GM12878 (cell line): ENCODE results near the gene KIN. TPM values are rescaled to one million over a fixed set of nuclear protein-coding genes. Genes with fewer than 3 reads are reported as not detected.

Experiments
- CTCF ChIP-seq, 3 experiments: IDR thresholded peaks in 2 of 3; conservative IDR thresholded peaks in 1 of 3; 2 replicates each; pipeline ENCODE4 v1.5.1; 2011; ENCODE audit warnings: low read depth in 3 of 3, low read length in 3 of 3, mild to moderate bottlenecking in 3 of 3, control low read depth in 2 of 3, moderate library complexity in 2 of 3, inconsistent platforms in 1 of 3, mixed read lengths in 1 of 3; ENCODE audit not compliant: control insufficient read depth in 2 of 3, insufficient read depth in 1 of 3; ENCODE audit errors: extremely low read depth in 1 of 3
- E4F1 ChIP-seq: fragments of 450-650 bp; IDR thresholded peaks from 2 replicates; pipeline ENCODE4 v1.6.1; 2018; ENCODE audit warnings: borderline replicate concordance, mild to moderate bottlenecking; ENCODE audit not compliant: partially characterized antibody
- EP300 ChIP-seq, 2 experiments: fragments of 150-350 bp in 1 of 2; IDR thresholded peaks; 2 replicates each; pipeline ENCODE4 v1.6.1; 2011 to 2012; ENCODE audit warnings: low read depth in 2 of 2, low read length in 2 of 2, borderline replicate concordance in 1 of 2, improper control_type of control experiment in 1 of 2, inconsistent platforms in 1 of 2; ENCODE audit not compliant: control insufficient read depth in 1 of 2
- ETV6 ChIP-seq, 2 experiments: fragments of 450-650 bp in 1 of 2; IDR thresholded peaks in 1 of 2; conservative IDR thresholded peaks in 1 of 2; 2 replicates each; pipeline ENCODE4 v1.6.1; 2014; ENCODE audit warnings: antibody characterized with exemption in 1 of 2, borderline replicate concordance in 1 of 2, low read depth in 1 of 2, mild to moderate bottlenecking in 1 of 2, moderate library complexity in 1 of 2
- FOXK2 ChIP-seq: fragments of 450-650 bp; IDR thresholded peaks from 2 replicates; pipeline ENCODE4 v1.6.1; 2017; ENCODE audit warnings: mild to moderate bottlenecking, moderate library complexity
- MYB ChIP-seq: fragments of 150-350 bp; IDR thresholded peaks from 2 replicates; pipeline ENCODE4 v1.6.1; 2014; ENCODE audit warnings: mild to moderate bottlenecking, low read depth, low read length, borderline replicate concordance
- PRDM15 ChIP-seq: fragments of 450-650 bp; formaldehyde crosslinking; IDR thresholded peaks from 2 replicates; pipeline ENCODE4 v1.4.0; 2020; ENCODE audit warnings: mild to moderate bottlenecking, moderate library complexity
- SMAD1 ChIP-seq: fragments of 450-650 bp; IDR thresholded peaks from 2 replicates; pipeline ENCODE4 v1.6.1; 2018; ENCODE audit warnings: mild to moderate bottlenecking, low read depth; ENCODE audit not compliant: partially characterized antibody
- TAF1 ChIP-seq: IDR thresholded peaks from 2 replicates; pipeline ENCODE4 v1.6.1; 2011; ENCODE audit warnings: mild to moderate bottlenecking, low read depth, low read length, borderline replicate concordance
- YBX1 ChIP-seq: fragments of 450-650 bp; IDR thresholded peaks from 2 replicates; pipeline ENCODE4 v1.6.1; 2016; ENCODE audit warnings: antibody characterized with exemption
- polyA plus RNA-seq, 11 experiments: library from polyadenylated mRNA; depleted of rRNA in 4 of 11; unstranded in 6 of 11; stranded (reverse) in 5 of 11; fragments of >200 nt; fragmentation: Nextera tagmentation in 4 of 11; fragmentation: Illumina TruSeq in 1 of 11; extraction: Ambion mirVana in 4 of 11; extraction: Trizol in 1 of 11; gene quantifications; 1 replicate in 1 of 11; 2 replicates in 10 of 11; pipeline versions ENCODE4 v1.2.1 to v1.2.3, GENCODE V29; 2011 to 2016; ENCODE audit warnings: inconsistent platforms in 2 of 11, missing spikeins in 2 of 11, low read depth in 1 of 11
- total RNA-seq, 4 experiments: library from RNA; depleted of rRNA in 3 of 4; stranded (reverse); fragments of >200 nt in 3 of 4; fragmentation: Illumina TruSeq in 1 of 4; extraction: Trizol in 1 of 4; gene quantifications; 2 replicates each; pipeline versions ENCODE4 v1.2.1 to v1.2.3, GENCODE V29; 2013 to 2021
- TF ChIP-seq, protein P1 (sequence below): IDR thresholded peaks from 2 replicates; pipeline ENCODE4 v1.6.1; 2012; ENCODE audit warnings: low read length, inconsistent platforms
- TF ChIP-seq, protein P2 (sequence below): IDR thresholded peaks from 2 replicates; pipeline ENCODE4 v1.6.1; 2012; ENCODE audit warnings: low read depth, low read length, improper control_type of control experiment
- TF ChIP-seq, protein P3 (sequence below): IDR thresholded peaks from 2 replicates; pipeline ENCODE4 v1.6.1; 2011; ENCODE audit warnings: low read depth, low read length, improper control_type of control experiment, borderline replicate concordance
- TF ChIP-seq, protein P4 (sequence below): IDR thresholded peaks from 2 replicates; pipeline ENCODE4 v1.6.1; 2012; ENCODE audit warnings: low read depth, low read length, improper control_type of control experiment

Gene KIN
- total and polyA plus RNA-seq, 10 of the 15 experiments (the other 5 are each of a cell fraction or from before 2014, with no cell fraction given): 6.8 to 33.2 (median 11.3) TPM

DNA sequence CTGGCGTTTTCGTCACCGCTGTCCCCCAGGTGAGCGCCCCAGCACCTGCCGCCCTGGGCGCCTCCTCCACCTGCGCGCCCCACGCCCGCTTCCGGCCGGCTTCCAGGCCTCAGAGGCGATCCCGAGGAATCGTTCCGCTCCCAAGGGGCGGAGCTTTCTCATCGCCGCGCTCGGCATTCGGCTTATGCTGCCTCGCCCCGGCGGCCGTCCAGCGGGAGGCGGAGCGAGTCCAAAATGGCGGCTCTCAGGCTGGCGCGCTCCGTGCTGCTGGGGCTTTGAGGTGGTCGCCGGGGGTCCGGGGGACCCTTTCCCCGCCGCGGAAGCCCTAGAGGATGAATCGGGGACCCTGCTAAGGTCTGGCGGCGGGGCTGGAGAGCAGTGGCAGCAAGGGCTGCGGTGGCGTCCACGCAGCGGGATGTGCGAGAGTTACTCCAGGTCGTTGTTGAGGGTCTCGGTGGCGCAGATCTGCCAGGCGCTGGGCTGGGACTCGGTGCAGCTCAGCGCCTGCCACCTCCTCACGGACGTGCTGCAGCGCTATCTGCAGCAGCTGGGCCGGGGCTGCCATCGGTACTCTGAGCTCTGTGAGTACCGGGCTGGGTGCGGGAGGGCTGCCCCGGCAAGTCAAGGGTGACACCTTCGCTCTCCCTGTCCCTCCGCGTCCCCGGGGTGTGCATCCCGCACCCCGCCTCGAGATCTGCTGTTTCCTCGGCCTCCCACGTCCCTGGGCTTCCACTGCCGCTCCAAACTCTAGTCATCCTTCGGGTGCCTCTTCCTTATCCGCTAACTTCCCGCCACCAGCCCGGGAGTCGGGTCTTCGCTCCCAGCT is 30.7 kb upstream of the KIN start, which contains the start of gene TAF3 (continued):
- TF ChIP-seq PRDM15 (CRISPR knock-in tag) (no peak), CTCF (IDR thresholded peaks at IDR 0.05 in 2 of 3, conservative IDR thresholded peaks at IDR 0.05 in 1 of 3; ENCODE audit: control insufficient read depth in 2 of 3, extremely low read depth in 1 of 3, insufficient read depth in 1 of 3, low read depth in 3 of 3, low read length in 3 of 3) (no peak), ETV6 (conservative IDR thresholded peaks at IDR 0.05 in 1 of 2, IDR thresholded peaks at IDR 0.05 in 1 of 2; ENCODE audit: borderline replicate concordance in 1 of 2, low read depth in 1 of 2) (no peak), YBX1 (no peak), TAF1 (peak; percentile 95), MYB (no peak), FOXK2 (0 out of 2 replicates have a peak, but pooled peaks have one; percentile 6), E4F1 (peak; percentile 50), EP300 (IDR thresholded peaks at IDR 0.05; ENCODE audit: borderline replicate concordance in 1 of 2, control insufficient read depth in 1 of 2, low read depth in 2 of 2, low read length in 2 of 2) (no peak), SMAD1 (no peak)
- TF ChIP-seq, protein P1, sequence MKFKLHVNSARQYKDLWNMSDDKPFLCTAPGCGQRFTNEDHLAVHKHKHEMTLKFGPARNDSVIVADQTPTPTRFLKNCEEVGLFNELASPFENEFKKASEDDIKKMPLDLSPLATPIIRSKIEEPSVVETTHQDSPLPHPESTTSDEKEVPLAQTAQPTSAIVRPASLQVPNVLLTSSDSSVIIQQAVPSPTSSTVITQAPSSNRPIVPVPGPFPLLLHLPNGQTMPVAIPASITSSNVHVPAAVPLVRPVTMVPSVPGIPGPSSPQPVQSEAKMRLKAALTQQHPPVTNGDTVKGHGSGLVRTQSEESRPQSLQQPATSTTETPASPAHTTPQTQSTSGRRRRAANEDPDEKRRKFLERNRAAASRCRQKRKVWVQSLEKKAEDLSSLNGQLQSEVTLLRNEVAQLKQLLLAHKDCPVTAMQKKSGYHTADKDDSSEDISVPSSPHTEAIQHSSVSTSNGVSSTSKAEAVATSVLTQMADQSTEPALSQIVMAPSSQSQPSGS: no peak
- TF ChIP-seq, protein P2, sequence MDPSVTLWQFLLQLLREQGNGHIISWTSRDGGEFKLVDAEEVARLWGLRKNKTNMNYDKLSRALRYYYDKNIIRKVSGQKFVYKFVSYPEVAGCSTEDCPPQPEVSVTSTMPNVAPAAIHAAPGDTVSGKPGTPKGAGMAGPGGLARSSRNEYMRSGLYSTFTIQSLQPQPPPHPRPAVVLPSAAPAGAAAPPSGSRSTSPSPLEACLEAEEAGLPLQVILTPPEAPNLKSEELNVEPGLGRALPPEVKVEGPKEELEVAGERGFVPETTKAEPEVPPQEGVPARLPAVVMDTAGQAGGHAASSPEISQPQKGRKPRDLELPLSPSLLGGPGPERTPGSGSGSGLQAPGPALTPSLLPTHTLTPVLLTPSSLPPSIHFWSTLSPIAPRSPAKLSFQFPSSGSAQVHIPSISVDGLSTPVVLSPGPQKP: peak; percentile 94
- TF ChIP-seq, protein P3, sequence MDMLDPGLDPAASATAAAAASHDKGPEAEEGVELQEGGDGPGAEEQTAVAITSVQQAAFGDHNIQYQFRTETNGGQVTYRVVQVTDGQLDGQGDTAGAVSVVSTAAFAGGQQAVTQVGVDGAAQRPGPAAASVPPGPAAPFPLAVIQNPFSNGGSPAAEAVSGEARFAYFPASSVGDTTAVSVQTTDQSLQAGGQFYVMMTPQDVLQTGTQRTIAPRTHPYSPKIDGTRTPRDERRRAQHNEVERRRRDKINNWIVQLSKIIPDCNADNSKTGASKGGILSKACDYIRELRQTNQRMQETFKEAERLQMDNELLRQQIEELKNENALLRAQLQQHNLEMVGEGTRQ: no peak
- TF ChIP-seq, protein P4, sequence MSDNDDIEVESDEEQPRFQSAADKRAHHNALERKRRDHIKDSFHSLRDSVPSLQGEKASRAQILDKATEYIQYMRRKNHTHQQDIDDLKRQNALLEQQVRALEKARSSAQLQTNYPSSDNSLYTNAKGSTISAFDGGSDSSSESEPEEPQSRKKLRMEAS: peak; percentile 81
